Fibroblast of lung (primary cell): ENCODE data around the gene CSNK2A2.

Experiments
- EZH2 ChIP-seq: IDR thresholded peaks from 2 replicates; pipeline ENCODE4 v1.5.1; 2012; ENCODE audit warnings: low read length, control low read depth, mild to moderate bottlenecking; ENCODE audit errors: missing control alignments
- TF ChIP-seq, protein P1 (sequence below), 2 donors: IDR thresholded peaks in 1 of 2; conservative IDR thresholded peaks in 1 of 2; 1 replicate in 1 of 2; 2 replicates in 1 of 2; pipeline ENCODE4 v1.5.1; 2011 to 2012; ENCODE audit warnings: low read length in 2 of 2, control low read depth in 1 of 2, inconsistent platforms in 1 of 2, low read depth in 1 of 2, mild to moderate bottlenecking in 1 of 2

DNA sequence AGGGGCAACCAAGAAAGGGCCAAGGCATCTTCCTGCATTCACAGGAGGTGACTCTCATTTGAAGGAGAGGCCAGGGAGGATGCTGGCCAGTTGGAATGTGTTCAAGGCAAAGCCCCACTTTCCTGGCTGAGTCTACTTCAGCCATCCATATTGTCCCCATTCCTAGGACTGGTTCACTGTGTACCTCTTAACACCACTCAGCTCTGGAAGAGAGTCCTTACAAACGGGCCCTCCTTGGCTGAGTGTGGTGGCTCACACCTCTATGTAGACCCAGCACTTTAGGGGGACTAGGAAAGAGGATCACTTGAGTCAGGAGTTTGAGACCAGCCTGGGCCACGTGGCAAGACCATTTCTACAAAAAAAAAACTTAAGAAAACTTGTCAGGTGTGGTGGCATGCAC is 40.7 kb downstream of the CSNK2A2 start:
- TF ChIP-seq, protein P1, sequence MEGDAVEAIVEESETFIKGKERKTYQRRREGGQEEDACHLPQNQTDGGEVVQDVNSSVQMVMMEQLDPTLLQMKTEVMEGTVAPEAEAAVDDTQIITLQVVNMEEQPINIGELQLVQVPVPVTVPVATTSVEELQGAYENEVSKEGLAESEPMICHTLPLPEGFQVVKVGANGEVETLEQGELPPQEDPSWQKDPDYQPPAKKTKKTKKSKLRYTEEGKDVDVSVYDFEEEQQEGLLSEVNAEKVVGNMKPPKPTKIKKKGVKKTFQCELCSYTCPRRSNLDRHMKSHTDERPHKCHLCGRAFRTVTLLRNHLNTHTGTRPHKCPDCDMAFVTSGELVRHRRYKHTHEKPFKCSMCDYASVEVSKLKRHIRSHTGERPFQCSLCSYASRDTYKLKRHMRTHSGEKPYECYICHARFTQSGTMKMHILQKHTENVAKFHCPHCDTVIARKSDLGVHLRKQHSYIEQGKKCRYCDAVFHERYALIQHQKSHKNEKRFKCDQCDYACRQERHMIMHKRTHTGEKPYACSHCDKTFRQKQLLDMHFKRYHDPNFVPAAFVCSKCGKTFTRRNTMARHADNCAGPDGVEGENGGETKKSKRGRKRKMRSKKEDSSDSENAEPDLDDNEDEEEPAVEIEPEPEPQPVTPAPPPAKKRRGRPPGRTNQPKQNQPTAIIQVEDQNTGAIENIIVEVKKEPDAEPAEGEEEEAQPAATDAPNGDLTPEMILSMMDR (conservative IDR thresholded peaks at IDR 0.05 in 1 of 2, IDR thresholded peaks at IDR 0.05 in 1 of 2; ENCODE audit: low read depth in 1 of 2, low read length in 2 of 2): no peak
- no peak for TF ChIP-seq EZH2
